Measurements from ENCODE around the gene SLC35D2.
"Not testable (repeated sequence)": the region's sequence is repeated elsewhere in the genome, so short reads cannot be mapped to it uniquely, and the experiment has no call there.

The SLC35D2 gene

DNA sequence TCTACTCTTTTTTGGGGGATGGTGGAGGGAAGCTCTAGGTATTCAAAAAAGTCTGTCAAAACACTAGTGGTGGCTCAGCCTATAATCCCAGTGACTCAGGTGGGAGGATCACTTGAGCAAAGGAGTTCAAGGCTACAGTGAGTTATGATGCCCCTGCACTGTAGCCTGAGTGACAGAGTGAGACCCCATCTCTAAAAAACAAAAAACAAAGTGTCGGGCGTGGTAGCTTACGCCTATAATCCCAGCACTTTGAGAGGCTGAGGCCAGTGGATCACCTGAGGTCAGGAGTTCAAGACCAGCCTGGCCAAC, 15.8 kb upstream of the SLC35D2 start:
- DNase-seq: no peak

DNA sequence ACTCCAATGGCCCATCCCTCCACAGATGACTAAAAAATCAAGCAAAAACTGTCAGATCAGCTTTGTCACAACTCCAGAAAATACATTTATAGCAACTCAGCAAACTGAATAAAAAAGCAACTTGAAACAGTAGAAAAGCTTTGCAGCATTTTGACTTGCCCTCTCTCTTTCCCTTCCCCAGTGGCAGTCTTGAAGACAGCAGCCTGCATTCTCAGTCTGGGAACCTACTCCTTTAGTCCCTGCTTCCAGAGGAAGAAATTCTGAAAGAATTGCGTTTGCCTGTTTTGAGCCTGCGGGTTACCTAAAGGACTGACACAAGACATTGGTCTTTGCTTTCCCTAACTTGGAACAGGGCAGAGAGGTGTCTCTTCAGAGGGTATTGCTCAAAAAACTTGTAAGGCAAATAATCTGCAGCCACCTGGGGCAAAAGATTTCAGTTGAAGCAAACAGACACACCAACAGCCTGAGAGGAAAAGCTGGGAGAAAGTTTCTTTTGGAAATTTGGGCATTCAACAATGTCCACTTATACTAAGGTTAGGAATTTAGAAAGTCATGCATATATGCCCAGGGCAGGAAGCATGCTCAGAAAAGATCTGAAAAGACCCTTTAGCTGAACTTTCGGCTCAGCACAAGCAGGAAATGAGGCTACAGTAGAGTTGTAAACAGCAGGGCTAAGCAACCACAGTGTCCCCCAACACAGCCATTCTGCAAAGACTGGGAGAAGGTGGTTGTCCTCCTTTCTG, 15.2 kb upstream of the SLC35D2 start:
- no peak for DNase-seq

DNA sequence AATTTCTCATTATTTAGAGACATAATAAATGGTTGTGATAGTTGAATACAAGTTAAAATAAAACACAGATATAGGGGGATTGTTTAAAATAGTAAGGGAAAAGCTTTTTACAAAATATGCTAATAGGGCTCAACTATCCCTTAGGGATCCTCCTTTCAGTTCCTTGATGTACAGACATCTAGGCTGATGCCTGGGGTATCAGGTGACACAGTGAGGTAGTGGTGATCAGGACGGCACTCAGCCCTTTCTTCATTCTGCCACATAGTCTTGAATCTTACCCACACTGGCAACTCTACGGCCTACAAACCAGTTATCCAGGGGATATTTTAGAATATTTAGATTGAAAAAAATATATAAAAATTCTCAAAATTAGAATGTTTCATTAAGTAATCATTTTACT, 12.5 kb upstream of the SLC35D2 start:
- no peak for DNase-seq

DNA sequence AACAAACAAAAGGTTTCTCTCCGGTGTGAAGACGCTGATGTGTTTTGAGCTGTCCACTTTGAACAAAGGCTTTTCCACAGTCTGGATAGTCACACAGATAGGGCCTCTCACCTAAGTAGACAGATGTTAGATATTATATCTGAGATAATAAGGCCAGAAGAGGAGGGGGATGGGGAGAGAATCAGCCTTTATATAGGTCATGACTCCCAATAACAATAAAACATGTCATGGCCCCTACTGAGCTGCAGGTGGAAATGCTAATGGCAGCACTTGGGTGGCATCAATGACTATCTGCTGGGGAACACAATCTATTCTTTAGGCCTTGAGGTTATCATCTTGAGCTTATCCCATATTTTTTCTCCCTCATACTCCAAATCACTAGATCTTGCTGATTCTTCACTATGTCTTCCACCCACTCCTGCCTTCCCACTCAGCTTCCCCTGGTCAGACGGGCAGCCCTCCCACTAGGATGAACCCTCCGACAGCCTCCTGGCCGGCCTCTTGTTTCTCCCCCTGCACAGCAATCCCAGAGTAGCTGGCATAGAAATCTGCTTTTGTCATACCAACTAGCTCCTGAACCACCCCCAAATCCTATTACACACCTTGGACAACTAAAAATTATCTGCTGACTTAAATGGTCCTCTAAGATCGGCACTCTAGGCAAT, 11.5 kb upstream of the SLC35D2 start:
- DNase-seq: no peak

DNA sequence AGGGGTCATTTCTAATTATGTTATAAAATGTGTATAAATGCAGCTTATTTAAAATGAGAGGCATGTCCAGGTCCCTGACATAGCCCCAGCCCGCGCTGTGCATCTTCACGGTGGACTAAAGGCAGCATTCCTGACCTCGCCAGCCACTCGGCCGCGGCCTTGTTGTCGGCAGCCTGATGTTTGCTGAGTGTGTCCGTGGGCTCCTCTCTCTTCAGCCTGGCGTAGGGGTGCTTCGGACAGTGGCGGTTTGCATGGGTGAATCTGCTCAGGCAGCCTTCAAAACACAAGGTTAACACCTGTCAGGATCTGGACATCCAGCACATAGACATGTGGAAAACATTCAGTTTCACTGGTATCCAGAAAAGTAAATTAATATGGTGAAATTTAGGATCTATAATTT, 8.8 kb upstream of the SLC35D2 start:
- DNase-seq: no peak

DNA sequence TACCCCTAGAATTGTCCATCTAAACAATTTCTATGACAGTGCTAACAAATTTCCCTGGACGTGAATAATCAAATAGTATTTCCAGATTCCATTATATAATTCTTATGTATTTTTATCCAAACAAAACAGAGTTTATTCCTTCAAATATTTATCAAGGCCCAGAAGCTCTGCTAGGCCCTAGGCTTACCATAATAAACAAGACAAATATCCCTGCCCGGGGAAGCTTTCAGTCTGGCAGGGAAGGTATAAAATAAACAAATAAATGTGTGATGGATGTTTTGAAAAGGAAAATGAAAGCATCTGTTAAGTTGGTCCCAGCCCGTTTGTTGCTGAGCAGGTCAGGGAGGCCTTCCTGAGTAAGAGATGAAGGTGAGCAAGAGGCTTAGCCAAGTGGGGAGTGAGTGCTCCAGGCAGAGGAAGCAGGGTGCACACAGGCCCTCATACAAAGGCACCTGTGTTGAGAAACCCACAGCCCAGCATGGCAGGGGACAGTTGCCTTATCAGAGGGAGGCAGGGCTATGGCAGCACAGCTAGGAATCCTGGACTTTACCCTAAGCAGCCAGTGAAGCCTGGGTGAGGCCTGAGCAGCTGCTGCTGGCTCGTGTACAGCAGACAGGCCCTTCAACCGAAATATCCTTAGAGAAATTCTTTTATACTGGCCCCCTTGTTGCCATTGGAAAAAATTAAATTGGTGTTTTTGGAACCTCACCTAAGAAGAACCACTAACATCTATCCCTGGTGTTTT, 7.7 kb upstream of the SLC35D2 start:
- no peak for DNase-seq

DNA sequence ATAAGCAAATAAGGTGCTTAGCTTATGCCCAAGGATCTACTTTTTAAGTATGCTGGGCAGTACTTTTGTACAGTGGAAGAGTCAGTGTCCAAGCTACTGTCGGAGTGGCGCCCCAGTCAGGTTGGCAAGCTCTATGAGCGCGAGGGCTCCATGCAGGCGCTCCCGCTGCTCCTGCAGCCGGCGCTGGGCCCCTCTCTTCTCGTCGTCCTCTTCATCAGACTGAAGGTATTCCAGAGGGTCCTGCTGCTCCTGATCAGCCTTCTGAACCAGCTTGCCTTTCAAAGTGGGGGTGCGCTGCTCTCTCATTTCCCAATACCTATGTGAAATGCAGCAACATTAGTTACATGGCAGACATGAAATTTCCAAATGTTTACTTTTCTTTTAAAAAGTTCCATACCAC, 4.6 kb upstream of the SLC35D2 start:
- no peak for DNase-seq

DNA sequence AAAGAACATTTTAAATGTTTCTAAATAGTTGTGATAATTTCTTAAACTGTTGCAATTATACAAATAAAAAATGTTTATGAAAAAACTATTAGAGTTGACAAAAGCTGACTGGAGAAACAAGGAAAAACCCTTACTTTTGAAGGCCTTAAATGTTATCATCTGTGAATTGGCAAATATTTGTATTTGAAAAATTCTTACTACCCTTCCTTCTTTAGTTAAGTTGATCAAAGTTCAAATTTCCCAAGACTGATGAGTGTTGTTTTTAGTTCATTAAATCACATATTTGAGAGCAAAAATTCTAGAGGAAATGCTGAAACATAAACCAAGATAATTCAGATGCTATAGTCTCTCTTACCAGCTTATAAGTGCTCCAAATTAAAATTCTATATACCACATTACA, 2.6 kb upstream of the SLC35D2 start:
- no peak for DNase-seq

DNA sequence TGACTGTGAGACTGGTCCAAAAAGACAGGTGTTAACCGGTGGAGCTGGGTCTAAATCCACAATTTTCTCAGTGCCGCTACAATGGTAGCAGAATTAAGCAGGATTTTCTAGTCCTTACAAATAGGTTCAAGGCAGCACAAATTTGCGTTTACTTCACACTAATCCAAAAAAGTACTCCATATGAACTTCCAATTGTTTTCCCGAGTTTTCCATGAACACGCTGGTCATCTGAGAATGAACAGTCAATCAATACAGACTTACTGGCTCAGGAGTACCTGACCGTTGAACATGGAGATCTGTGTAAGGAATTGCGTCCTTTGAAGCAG, 709 bp downstream of the SLC35D2 start:
- no peak for DNase-seq

DNA sequence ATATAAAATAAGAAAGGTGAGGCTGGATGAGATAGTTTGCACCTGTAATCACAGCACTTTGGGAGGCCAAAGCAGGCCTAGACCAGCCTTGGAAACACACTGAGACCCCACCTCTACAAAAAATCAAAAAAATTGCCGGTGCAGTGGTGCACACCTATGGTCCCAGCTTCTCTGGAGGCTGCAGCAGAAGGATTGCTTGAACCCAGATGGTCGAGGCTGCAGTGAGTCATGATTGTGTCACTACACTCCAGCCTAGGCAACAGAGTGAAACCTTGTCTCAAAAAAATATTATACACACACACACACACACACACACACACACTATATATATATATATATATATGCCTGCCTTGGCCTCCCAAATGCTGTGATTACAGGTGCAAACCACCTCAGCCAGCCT, 1.3 kb downstream of the SLC35D2 start:
- DNase-seq: peak; percentile 20

DNA sequence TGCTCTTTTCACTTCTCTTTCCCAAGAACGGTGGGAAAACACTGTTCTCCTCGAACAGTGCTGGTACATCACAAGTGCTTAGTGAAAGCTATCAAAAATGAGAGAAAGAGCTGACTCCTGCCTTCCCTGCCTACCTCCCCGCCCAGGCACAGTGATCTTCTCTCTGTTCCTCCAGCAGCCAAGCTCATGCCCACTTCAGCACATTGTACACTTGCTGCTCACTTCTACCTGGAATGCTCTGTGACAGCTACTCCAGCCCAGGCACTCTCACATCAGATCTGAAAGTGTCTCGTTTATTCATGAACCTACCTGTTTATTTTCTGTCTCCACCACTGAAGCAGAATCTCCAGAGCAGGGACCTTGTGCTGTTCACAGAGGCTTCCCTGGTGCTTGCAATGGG, 1.8 kb downstream of the SLC35D2 start:
- no peak for DNase-seq

DNA sequence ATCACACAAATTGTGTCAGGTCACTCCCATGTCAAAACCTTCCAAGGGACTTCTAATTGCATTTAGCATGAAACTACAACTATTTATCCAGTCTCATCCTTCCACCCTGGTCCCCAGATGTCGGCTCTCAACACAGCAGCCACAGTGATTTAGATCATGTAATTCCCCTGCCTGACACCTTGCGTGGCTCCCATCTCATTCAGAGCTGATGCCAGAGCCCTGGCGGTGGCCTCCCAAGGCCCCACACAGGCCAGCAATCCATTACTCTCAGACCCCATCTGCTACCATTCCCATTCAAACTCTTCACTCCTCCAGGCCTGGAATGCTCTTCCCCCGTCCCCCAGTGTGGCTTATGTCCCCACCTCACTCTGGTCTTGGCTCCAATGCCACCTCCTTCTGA, 2.4 kb downstream of the SLC35D2 start:
- no peak for DNase-seq

DNA sequence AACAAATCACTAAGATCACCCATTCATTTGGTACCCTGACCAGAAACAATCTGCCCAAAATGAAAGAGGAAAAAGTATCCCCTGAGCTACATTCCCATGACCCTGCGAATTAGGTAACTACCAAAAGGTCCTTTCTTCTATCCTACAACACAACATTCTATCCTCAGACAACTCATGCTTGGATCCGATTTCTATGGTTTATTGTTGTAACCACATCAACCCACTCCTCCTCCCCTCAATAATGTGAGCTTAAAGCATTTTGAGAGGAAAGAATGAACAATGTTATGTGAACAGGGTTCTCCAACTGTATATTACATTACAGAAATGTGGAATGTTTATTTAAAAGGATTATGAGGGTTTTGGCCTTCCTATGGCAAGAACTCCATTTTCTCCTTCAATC, 4.0 kb downstream of the SLC35D2 start:
- no peak for DNase-seq

DNA sequence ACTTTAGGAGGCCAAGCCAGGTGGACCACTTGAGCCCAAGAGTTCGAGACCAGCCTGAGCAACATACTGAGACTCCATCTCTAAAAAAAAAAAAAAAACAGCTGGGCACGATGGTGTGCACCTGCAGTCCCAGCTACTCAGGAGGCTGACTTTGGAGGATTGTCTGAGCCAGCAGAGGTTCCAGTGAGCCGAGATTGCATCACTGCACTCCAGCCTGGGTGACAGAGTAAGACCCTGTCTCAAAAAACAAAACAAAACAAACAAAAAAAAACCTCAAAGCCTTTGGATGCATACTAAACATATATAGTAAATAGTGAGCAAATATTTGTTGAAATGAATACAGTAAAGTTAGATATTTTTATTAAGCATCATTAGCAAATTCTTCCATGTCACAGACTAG, 5.3 kb downstream of the SLC35D2 start:
- no peak for DNase-seq

DNA sequence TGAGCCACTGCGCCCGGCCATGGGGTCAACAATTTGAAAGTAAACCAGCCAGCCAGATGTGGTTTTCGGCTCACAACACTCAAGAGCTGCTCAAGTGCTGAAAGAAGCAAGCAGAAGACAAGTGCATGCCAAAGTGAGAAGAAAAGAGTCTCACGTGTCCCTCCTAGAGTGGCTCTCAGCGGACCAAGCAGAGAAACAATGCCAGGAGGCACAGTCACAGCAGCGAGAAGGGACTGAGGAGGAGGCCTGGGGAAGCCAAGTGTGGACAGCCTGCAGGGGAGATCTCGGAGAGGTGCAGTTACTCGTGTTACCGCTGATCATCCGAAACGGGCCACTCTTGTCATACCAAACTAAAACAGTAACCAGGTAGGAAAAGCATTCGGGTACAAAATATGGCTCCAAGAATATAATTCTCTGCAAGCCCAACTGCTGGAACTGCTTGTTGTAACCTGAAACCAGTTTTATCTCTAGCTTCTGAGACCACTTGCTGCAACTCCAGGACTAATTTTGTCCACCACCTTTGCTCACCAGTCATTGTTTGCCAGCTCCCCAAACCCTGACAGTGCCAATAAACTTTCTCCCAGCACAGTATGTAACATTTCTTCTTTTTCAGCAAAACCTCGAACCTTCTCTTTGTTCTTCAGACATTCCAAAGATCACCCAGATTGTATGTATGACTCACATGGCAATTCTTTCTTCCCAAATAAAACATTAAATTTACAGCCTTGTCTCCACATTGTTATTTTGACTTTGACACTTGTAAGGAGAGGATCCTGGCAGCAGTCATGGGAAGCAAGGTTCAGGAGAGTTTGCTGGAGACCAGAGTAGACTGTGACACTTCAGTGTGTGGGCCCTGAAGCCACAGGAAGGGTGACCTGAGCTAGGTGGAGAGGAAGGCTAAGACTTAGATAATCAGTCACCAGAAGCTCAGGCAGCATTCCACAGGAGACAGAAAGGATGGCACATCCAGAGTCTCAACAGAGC, 6.3 kb downstream of the SLC35D2 start:
- DNase-seq: no peak

DNA sequence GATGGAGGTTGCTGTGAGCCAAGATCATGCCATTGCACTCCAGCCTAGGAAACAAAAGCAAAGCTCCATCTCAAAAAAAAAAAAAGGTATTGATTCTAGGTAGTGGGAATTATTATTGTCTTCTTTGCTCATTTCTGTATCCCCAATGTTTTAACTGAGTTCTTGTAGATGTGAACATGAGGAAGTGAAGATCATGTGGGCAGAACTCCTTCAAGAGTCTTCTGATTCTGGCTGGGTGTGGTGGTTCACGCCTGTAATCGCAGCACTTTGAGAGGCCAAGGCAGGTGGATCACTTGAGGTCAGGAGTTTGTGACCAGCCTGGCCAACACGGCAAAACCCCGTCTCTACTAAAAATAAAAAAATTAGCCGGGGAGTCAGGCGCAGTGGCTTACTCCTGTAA, 8.0 kb downstream of the SLC35D2 start:
- DNase-seq: not testable (repeated sequence)

DNA sequence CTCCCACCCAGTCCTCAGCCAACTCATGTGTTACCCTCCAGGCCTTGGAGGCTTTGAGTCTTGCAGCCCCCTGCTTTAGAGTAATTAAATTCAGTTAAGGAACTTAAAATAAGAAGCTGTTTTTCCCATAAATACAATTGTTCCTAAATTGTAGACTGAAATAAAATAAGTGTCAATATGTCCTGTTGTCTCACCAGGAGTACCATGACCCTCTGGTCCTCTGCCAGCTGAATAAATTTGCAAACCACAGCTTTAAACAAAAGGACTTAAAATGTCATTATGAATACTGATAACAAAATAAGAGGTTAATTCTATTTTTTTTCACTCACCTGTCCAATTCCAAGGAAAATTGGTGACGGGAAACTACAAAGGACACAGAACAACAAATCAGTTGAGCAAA, 15.6 kb downstream of the SLC35D2 start:
- no peak for DNase-seq

DNA sequence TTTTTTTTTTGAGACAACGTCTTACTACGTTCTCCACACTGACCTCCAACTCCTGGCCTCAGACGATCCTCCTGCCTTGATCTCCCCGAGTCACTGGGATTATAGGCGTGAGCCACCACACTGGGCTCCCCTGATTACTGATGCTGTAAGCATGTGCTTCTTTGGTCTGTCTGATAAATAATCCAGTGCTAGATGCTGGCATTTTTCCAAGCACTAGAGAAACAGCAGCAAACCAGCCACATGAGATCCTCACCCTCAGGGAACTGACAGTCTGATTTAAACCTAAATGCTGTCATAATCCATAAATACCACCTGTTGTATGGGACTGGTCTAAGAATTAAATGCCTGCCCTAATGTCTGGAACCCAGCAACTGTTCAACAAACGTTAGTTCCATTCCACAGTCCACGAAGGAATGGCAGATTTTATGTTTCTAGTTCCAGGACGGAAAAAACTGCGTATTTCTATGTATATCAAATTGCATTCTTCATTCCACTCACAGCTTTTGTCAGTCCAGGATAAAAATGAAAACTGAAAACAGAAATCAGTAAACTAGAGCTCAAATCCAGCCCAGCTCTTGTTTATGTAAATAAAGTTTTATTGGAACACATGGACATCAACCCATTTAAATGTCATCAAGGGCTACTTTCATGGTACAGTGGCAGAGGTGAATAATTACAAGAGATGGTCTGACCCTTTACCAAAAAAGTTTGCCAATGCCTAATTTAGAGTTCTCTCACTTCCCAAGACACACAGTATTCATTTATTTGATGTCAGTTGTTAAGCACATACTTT, 20.1 kb downstream of the SLC35D2 start:
- no peak for DNase-seq

DNA sequence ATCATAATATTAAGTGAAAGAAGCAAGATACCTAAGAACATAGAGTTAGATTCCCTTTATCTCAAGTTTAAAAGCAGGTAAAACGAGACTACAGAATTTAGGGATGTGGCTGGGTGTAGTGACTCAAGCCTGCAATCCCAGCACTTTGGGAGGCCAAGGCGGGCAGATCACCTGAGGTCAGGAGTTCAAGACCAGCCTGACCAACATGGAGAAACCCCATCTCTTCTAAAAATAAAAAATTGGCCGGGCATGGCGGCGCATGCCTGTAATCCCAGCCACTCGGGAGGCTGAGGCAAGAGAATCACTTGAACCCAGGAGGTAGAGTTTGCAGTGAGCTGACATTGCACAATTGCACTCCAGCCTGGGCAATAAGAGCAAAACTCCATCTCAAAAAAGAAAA, 21.4 kb downstream of the SLC35D2 start:
- not testable (repeated sequence) for DNase-seq

DNA sequence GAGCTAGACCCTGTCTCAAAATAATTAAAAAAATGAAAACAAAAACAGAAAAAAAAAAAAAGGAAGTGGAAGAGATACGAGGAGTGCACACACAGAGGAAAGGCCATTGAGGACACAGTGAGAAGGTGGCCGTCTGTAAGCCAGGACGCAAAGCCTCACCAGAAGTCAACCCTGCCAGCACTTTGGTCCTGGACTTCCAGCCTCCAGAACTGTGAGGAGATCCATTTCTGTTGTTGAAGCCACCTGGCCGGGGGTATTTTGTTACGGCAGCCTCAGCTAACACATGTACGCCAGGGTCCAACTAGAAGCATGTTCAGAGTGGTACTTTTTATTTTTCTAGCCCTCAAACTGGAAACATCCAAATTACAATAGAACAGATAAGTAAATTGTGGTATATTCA, 21.8 kb downstream of the SLC35D2 start:
- DNase-seq: no peak

DNA sequence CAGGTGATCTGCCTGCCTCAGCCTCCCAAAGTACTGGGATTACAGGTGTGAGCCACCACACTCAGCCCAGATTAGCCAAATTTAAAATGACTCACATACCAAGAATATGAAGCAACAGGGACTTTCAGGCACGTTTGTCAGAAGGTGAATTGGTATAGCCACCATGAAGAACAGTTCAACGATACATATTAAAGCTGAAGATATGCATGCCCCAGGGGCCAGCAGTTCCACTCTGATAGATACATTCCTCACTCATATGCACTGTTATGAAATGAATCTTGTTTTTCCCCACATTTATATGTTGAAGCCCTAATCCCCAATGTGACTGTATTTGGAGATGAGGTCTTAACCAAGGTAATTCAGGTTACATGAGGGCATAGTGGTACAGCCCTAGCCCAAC, 22.5 kb downstream of the SLC35D2 start:
- no peak for DNase-seq

DNA sequence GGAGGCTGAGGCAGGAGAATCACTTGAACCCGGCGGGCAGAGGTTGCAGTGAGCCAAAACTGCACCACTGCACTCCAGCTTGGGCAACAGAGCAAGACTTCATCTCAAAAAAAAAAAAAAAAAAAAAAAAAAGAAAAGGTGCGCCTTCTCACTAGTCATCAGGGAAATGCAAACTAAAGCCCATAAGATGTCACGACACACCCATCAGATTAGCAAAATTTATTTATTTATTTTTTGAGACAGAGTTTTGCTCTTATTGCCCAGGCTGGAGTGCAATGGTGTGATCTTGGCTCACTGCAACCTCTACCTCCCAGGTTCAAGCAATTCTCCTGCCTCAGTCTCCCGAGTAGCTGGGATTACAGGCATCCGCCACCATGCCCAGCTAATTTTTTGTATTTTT, 23.0 kb downstream of the SLC35D2 start:
- not testable (repeated sequence) for DNase-seq
